HG02973 (cell line): ENCODE measurements around the gene SMIM35.
A peak's percentile ranks its signal among the peaks of the same experiment; 100 is the strongest.

Source experiments
- ATAC-seq: cut with Tn5 transposase; IDR thresholded peaks from one replicate; pipeline ENCODE4 v1.9.1; 2021; ENCODE audit warnings: moderate library complexity; ENCODE audit not compliant: unreplicated experiment

SMIM35 gene

DNA sequence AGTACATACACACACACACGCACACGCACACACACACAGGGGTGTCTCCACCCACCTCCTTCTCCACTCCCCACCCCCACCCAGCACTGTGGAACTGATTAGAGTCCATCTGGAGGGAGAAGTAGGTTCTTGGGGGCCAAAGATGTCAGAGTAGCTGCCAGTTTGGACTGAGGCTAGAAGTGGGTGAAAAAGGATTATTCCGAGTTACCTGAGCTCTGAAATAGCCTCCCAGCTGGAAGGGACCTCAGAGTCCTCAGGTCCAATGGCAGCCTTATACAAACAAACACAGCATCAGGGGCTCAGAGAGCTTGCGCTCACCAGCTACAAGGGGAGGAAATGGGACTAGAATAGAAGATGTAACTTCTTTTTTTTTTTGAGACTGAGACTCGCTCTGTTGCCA lies 79.7 kb downstream of the SMIM35 start:
- ATAC-seq = no peak

DNA sequence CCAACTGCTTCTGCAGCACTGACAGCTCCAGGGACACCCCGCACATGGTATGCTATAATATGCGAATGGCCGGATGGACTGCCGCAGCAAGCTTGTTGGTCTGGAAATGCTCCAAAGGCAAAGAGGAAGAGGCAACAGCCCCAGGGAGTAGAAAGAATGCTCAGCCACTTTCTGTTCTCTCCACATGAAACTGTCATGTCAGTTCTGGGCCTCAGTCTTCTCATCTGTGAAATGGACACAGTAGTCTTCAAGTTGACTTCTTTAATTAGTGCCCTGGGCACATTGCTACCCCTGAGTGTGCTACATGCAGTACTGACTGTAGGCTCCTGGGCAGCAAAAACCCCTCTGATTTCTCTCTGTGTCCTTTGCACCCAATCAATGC lies 80.6 kb downstream of the SMIM35 start:
- no peak for ATAC-seq

GRCh38 chr11:118005224-118006152 lies 81.3 kb downstream of the SMIM35 start:
- no peak for ATAC-seq

GRCh38 chr11:118004543-118005223 lies 82.1 kb downstream of the SMIM35 start:
- ATAC-seq = no peak

DNA sequence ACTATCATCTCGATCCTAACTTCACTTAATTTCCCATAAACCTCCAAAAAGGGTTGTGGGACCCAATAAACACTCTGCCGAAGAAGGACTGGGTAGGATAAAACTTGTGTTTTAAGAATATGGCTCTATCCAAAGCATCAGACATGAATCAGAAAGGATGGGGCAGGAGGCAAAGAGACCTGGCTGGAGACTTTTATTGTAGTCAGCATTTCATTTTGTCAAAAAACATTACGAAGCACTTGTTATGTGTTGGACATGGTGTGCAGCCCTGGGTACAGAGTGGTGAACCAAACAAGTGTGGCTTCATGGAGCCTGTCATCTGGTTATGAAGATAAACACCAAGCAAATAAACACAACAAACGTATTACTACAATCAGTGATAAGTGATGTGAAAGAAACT lies 83.3 kb downstream of the SMIM35 start:
- ATAC-seq = no peak

- ATAC-seq = no peak
Measured at GRCh38 chr11:118002541-118003423, 84.0 kb downstream of the SMIM35 start.

- no peak for ATAC-seq
Measured at GRCh38 chr11:118002010-118002540, 84.7 kb downstream of the SMIM35 start.

GRCh38 chr11:118001494-118001971 lies 85.2 kb downstream of the SMIM35 start:
- ATAC-seq = no peak

DNA sequence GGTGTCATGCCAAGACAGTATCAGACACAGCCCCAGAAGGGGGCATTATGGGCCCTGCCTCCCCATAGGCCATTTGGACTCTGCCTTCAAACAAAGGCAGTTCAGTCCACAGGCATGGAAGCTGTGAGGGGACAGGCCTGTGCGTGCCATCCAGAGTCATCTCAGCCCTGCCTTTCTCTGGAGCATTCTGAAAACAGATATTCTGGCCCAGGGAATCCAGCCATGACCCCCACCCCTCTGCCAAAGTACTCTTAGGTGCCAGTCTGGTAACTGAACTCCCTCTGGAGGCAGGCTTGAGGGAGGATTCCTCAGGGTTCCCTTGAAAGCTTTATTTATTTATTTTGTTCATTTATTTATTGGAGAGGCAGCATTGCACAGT lies 85.9 kb downstream of the SMIM35 start:
- ATAC-seq = no peak

DNA sequence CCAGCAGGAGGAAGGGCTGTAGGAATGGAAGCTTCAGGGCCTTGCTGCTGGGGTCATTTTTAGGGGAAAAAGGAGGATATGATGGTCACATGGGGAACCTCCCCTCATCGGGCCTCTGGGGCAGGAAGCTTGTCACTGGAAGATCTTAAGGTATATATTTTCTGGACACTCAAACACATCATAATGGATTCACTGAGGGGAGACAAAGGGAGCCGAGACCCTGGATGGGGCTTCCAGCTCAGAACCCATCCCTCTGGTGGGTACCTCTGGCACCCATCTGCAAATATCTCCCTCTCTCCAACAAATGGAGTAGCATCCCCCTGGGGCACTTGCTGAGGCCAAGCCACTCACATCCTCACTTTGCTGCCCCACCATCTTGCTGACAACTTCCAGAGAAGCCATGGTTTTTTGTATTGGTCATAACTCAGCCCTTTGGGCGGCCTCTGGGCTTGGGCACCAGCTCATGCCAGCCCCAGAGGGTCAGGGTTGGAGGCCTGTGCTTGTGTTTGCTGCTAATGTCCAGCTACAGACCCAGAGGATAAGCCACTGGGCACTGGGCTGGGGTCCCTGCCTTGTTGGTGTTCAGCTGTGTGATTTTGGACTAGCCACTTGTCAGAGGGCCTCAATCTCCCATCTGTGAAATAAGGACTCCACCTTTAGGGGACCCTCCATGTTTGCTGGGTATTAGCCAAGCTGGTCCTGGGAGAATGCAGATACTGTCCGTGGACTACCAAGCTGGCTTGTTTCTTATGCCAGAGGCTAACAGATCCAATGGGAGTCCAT lies 86.5 kb downstream of the SMIM35 start:
- no peak for ATAC-seq

DNA sequence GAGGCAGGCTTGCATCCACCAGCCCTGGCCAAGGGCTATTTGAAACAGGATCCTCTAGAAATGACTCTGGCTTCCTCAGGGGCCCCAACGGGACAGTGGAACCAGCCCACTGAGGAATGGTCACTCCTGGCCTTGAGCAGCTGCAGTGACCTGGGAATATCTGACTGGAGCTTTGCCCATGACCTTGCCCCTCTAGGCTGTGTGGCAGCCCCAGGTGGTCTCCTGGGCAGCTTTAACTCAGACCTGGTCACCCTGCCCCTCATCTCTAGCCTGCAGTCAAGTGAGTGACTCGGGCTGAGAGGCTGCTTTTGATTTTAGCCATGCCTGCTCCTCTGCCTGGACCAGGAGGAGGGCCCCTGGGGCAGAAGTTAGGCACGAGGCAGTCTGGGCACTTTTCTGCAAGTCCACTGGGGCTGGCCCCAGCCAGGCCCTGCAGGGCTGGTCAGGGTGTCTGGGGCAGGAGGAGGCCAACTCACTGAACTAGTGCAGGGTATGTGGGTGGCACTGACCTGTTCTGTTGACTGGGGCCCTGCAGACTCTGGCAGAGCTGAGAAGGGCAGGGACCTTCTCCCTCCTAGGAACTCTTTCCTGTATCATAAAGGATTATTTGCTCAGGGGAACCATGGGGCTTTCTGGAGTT lies 87.3 kb downstream of the SMIM35 start:
- ATAC-seq = no peak

DNA sequence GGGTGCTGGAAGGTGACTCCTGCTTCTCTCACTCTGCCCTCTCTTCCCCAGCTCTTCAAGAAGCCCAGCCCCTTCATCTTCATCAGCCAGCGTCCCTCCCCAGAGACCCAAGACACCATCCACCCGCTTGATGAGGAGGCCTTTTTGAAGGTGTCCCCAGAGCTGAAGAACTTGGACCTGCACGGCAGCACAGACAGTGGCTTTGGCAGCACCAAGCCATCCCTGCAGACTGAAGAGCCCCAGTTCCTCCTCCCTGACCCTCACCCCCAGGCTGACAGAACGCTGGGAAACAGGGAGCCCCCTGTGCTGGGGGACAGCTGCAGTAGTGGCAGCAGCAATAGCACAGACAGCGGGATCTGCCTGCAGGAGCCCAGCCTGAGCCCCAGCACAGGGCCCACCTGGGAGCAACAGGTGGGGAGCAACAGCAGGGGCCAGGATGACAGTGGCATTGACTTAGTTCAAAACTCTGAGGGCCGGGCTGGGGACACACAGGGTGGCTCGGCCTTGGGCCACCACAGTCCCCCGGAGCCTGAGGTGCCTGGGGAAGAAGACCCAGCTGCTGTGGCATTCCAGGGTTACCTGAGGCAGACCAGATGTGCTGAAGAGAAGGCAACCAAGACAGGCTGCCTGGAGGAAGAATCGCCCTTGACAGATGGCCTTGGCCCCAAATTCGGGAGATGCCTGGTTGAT lies 88.0 kb downstream of the SMIM35 start:
- ATAC-seq = no peak

DNA sequence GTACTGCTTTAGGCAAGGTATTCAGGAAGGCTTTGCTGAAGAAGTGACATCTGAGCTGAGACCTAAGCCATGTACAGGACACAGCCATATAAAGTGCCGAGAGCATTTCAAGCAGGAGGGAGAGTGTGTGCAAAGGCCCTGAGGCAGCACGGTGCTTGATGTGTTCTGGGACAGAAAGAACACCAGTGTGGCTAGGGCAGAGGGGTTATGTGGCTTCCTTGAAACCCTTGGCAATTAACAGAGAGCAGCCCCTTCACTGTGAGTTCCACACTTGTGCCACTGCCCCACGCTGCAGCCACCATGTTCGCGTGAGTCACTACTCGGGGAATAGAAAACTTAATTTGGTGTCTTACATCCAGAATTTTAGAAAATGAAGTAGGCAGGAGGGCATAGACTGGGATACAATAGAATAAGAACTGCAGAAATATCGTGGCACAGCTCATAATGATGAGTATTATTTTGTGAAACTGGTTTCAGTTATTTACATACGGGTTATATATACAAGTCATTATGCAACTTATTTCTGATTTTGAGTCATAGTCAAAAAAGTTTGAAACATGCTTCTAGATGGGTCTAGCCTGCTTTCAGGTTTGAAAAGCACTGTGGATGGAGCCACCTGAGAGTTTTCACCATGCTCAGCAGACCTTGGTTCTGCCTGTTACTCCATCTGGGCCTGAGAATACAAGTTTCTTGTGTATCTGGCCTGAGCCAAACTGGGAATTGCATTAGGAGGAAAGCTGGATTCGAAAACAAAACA lies 88.8 kb downstream of the SMIM35 start:
- ATAC-seq = peak; percentile 56

- no peak for ATAC-seq
Measured at GRCh38 chr11:117997406-117997805, 89.4 kb downstream of the SMIM35 start.

DNA sequence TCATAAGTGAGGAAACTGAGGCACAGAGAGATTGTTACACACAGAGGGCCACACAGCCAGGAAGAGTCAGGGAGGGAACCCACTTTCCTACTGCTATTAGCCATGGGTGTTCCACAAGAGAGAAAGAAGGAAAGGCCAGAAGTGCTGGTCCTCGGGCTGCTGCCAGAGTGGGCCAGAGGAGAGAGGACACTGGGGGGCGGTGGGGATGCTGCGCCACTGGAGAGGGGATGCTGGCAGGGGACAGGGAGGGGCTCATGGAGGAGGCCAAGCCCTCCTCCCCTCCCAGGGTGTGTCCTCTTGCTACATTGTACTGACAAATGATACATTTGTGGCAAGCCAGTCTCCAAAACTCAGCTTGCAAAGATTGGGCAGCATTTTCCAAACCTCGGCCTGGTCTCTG lies 90.7 kb downstream of the SMIM35 start:
- ATAC-seq = no peak

DNA sequence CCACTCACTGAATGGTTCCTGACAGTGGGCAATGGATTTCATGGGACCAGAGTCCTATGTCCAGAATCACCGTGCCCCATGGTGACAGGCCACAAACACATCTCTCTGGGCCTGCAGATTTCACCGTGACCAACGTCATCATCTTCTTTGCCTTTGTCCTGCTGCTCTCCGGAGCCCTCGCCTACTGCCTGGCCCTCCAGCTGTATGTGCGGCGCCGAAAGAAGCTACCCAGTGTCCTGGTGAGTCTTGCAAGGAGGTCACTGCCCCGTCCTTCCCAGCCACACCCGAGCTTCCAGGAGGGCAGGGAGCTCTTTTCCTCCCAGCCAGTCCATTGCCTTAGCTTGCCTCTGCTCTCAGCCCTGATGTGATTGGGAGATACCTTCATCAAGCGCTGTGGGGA lies 91.3 kb downstream of the SMIM35 start:
- ATAC-seq = no peak

DNA sequence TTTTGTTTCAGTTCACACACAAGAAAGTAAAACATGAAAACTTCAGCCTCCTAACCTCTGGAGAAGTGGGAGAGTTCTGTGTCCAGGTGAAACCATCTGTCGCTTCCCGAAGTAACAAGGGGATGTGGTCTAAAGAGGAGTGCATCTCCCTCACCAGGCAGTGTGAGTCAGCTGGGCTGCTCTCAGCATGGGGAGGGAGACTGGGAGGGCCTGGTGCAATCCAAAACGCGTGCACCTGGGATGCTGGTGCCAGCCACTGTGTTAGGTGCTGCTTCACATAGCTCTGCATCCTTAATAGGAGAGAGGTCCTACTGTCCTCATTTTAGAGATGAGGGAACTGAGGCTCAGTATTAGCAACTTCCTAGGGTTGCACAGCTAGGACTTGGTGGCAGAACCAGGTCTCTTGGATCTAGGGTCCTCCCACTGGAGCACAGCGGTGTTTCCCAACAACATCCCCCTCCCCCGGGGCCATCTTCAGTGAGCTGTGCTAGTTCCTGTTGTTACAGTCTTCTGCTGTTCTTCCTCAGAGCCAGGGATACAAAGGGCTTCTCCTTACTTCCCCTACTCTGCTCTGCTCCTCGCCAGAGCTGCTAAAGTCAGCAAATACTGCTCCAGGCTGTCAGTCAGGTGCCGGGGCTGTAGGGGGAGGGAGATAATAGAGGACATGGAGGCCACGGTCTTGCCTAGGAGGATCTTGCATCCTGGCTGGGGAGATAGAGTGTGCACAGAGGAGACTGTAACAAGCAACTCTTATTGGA lies 92.6 kb downstream of the SMIM35 start:
- no peak for ATAC-seq

- no peak for ATAC-seq
Measured at GRCh38 chr11:117992620-117993019, 94.1 kb downstream of the SMIM35 start.
